ENCODE data around the gene SLC25A45. TPM values are rescaled to one million over a fixed set of nuclear protein-coding genes. Genes with fewer than 3 reads are reported as not detected.

Gene SLC25A45
- total and polyA plus RNA-seq, 2 experiments from 2014 or later = 0.10 to 0.74 TPM

DNA sequence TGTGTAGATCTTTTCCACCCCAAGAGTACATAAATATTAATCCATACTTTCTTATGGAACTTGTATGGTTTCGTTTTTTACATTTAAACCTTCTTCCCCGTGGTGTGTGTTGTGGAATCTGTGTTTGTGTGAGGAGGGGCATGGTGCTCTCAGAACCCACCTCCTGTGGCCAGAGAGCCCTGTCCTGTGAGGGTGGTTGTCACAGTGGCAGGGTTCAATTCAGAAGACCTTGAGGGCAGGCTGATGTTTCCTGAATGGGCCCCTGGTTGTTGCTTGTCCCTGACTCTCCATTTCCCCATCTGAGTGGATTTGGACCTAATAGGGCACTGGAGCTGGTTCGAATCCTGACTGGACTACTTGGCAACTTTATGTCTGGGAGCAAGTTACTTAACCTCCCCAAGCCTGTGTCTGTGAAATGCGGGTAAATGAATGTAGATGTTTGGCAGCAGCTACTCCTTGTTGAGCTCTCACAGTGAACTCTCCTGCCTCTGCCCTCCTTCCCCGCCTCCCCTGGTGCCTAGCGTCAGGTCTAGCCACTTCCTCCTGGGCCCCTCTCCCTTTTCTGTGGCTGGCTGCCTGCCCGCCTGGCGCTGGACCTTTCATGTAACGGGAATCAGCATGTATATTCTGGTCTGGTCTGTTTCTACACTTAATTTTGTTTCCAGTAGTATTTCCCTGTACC is 47.4 kb upstream of the SLC25A45 start:
- H4K20me1 ChIP-seq (replicated peaks; ENCODE audit: insufficient read depth) = no peaks in the 10 kb centered on the region
- Mint-ChIP-seq H3K4me3 (peak overlapping the region; percentile 7; the same call in 1 of the 3 replicates), H3K36me3 (ENCODE audit: low read depth) (no peaks in the 10 kb centered on the region), H3K27me3 (ENCODE audit: insufficient read depth, low read depth, poor library complexity) (peaks cover 4% of the 10 kb centered on the region), H3K4me1 (peaks cover 50% of the 10 kb centered on the region), H3K9me3 (no peaks in the 10 kb centered on the region), H3K27ac (no peak overlapping the region)
- no peaks in the 10 kb centered on the region for H3K27me3 ChIP-seq (ENCODE audit: insufficient read depth)
- ATAC-seq = peak; percentile 22
- H3F3A ChIP-seq (replicated peaks; ENCODE audit: low read depth) = 0 out of 2 replicates have a peak, but pooled peaks cover 2% of the 10 kb centered on the region
- no peak overlapping the region for H3K27ac ChIP-seq (ENCODE audit: low read depth)
- no peaks in the 10 kb centered on the region for H3K36me3 ChIP-seq (ENCODE audit: insufficient read depth)
- DNase-seq (ENCODE audit: low spot score) = peak; percentile 50
- H3K9me2 ChIP-seq (ENCODE audit: insufficient read depth) = no peaks in the 10 kb centered on the region
- TF ChIP-seq ETS1 (IDR thresholded peaks at IDR 0.05) = no peak
- no peak for TF ChIP-seq EZH2 (IDR thresholded peaks at IDR 0.05; ENCODE audit: low read depth, unreplicated experiment)
- TF ChIP-seq ZNF331 (CRISPR knock-in tag; IDR thresholded peaks at IDR 0.05; ENCODE audit: low read depth) = no peak
- TF ChIP-seq NANOG (IDR thresholded peaks at IDR 0.05; ENCODE audit: borderline replicate concordance) = no peak
- TF ChIP-seq JUNB (IDR thresholded peaks at IDR 0.05; ENCODE audit: unreplicated experiment) = no peak
- no peak for TF ChIP-seq STAT1 (IDR thresholded peaks at IDR 0.05; ENCODE audit: unreplicated experiment)
- TF ChIP-seq REST (IDR thresholded peaks at IDR 0.05; ENCODE audit: unreplicated experiment) = no peak
- TF ChIP-seq CTCF (conservative IDR thresholded peaks at IDR 0.05; ENCODE audit: low read depth in 2 of 2) = no peak
- TF ChIP-seq CREB1 (CRISPR knock-in tag; IDR thresholded peaks at IDR 0.05; ENCODE audit: low read depth) = no peak
- no peak for TF ChIP-seq POLR2AphosphoS5 (IDR thresholded peaks at IDR 0.05; ENCODE audit: low read depth)
- TF ChIP-seq, protein P1, sequence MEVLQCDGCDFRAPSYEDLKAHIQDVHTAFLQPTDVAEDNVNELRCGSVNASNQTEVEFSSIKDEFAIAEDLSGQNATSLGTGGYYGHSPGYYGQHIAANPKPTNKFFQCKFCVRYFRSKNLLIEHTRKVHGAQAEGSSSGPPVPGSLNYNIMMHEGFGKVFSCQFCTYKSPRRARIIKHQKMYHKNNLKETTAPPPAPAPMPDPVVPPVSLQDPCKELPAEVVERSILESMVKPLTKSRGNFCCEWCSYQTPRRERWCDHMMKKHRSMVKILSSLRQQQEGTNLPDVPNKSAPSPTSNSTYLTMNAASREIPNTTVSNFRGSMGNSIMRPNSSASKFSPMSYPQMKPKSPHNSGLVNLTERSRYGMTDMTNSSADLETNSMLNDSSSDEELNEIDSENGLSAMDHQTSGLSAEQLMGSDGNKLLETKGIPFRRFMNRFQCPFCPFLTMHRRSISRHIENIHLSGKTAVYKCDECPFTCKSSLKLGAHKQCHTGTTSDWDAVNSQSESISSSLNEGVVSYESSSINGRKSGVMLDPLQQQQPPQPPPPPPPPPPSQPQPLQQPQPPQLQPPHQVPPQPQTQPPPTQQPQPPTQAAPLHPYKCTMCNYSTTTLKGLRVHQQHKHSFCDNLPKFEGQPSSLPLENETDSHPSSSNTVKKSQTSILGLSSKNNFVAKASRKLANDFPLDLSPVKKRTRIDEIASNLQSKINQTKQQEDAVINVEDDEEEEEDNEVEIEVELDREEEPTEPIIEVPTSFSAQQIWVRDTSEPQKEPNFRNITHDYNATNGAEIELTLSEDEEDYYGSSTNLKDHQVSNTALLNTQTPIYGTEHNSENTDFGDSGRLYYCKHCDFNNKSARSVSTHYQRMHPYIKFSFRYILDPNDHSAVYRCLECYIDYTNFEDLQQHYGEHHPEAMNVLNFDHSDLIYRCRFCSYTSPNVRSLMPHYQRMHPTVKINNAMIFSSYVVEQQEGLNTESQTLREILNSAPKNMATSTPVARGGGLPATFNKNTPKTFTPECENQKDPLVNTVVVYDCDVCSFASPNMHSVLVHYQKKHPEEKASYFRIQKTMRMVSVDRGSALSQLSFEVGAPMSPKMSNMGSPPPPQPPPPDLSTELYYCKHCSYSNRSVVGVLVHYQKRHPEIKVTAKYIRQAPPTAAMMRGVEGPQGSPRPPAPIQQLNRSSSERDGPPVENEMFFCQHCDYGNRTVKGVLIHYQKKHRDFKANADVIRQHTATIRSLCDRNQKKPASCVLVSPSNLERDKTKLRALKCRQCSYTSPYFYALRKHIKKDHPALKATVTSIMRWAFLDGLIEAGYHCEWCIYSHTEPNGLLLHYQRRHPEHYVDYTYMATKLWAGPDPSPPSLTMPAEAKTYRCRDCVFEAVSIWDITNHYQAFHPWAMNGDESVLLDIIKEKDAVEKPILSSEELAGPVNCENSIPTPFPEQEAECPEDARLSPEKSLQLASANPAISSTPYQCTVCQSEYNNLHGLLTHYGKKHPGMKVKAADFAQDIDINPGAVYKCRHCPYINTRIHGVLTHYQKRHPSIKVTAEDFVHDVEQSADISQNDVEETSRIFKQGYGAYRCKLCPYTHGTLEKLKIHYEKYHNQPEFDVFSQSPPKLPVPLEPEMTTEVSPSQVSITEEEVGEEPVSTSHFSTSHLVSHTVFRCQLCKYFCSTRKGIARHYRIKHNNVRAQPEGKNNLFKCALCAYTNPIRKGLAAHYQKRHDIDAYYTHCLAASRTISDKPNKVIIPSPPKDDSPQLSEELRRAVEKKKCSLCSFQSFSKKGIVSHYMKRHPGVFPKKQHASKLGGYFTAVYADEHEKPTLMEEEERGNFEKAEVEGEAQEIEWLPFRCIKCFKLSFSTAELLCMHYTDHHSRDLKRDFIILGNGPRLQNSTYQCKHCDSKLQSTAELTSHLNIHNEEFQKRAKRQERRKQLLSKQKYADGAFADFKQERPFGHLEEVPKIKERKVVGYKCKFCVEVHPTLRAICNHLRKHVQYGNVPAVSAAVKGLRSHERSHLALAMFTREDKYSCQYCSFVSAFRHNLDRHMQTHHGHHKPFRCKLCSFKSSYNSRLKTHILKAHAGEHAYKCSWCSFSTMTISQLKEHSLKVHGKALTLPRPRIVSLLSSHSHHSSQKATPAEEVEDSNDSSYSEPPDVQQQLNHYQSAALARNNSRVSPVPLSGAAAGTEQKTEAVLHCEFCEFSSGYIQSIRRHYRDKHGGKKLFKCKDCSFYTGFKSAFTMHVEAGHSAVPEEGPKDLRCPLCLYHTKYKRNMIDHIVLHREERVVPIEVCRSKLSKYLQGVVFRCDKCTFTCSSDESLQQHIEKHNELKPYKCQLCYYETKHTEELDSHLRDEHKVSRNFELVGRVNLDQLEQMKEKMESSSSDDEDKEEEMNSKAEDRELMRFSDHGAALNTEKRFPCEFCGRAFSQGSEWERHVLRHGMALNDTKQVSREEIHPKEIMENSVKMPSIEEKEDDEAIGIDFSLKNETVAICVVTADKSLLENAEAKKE (CRISPR knock-in tag; IDR thresholded peaks at IDR 0.05) = no peak
- TF ChIP-seq ZNF114 (CRISPR knock-in tag; IDR thresholded peaks at IDR 0.05) = no peak
- TF ChIP-seq EZH2phosphoT487 (IDR thresholded peaks at IDR 0.05; ENCODE audit: unreplicated experiment) = no peak
- peak overlapping the region; percentile 0; the same call in 1 of the 2 replicates for H3K4me2 ChIP-seq
- H2AFZ ChIP-seq = no peak overlapping the region
- peaks cover 17% of the 10 kb centered on the region; the same call in 1 of the 2 replicates for H3K79me2 ChIP-seq (replicated peaks; ENCODE audit: insufficient read depth)
- H3K4me1 ChIP-seq (ENCODE audit: insufficient read depth) = peaks cover 43% of the 10 kb centered on the region
- H3K4me3 ChIP-seq = no peak overlapping the region

Measured in GM23338 (cell line).